Stimulated activated CD4-positive, alpha-beta T cell treated with anti-CD3 and anti-CD28 coated beads, Interleukin-15, amount 100 ng/mL, for 48 hours (primary cell): ENCODE measurements around the gene VPS18.

Experiments
- DNase-seq, 2 donors: peaks; one replicate each; pipeline ENCODE4 v3.0.0-alpha.2; 2020; ENCODE audit warnings: low read depth in 2 of 2

VPS18 gene

DNA sequence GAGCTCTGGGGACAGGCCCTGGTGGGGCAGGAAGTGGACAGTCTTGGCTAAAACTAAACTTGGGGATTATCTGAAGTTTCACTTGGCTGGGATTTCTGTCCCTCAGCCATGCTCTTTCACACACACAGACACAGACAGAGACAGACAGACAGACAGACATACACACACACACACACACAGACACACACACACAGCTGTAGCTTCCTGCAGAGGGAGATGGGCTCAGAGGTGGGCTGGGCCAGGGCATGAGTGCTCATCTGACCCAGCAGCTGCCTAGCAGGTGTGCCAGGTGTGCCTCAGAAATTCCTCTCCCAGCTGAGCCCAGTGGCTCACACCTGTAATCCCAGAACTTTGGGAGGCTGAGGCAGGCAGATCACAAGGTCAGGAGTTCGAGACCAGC, 23.5 kb upstream of the VPS18 start:
- DNase-seq = no peak

DNA sequence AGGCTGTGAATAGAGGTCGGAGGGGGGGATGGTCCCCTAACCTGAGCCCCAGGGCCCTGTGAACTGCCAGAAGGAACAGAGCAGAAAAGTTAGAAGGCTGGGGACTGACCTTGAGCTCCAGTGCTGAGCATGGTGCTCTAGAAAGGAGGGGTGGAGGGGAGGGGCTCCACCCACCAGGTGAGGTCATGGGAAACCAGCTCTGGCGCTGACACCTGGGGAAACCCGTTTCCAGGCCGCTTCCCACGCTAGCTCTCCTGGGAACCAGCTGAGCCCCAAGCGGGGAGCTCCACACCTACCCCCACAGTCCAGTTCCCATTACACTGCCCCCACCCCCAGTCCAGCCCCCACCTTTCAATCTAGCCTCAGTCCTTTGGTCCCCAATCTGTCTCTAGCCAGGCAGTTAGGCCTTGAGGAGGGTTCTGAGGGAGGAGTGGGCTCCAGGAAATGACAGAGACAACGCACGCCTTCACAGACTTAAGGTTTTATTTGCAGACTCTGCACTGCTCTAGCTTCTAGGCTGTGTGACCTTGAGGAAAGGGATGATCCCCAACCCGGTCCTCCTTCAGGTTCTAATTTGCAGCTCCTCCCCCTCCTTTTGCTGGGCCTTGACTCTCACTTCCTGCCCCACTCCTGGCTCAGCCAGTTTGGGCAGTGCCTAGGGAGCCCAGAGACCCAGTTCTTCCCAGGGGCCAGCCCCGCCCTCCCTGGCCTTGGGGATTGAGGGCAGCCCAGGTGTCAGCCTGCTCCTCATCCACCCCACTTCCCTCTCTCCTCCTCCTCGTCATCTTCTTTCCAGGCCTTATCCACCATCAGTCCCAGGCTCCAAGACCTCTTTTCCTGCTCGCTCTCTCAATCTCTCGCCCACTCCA, 22.3 kb upstream of the VPS18 start:
- DNase-seq = peak in 1 of 2 donors; percentile 25

DNA sequence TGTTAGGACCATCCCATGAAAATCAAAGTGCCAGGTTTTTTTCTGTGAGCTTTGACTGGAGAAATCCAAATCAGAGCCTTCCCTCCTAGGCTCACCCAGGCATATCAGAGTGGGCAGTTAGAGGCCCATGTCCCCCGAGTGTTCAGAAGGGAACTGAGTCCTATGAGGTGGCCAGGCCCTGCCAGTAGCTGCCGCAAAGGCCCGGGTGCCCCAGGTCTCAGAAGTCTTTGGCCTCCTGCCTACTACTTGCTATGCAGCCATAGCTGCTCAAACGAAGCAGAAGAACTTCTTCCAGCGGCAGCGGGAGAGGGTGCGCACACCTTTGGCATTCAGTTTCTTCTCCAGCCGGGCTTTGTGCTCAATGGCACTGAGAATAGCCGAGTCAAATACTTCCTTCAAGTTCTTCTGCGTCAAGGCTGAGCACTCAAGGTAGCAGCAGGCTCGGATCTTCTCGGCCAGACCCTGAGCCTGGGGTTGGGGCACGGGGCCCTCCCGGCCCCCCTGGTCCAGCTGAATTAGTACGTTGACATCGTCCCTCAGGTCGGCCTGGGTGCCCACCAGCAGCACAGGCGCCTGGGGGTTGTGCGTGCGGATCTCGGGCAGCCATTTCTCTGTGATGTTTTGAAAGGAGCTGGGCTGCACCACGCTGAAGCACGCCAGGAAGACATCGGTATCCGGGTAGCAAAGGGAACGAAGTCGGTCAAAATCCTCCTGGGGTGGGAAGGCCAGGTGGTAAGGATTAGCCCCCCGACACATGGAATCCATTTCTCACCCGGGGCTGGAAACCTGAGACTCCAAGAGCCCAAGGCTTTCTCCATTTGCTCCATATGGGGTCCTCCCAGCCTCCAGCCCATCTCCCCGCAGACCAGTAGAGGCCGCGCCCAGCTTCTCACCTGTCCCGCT, 21.2 kb upstream of the VPS18 start:
- DNase-seq = no peak

DNA sequence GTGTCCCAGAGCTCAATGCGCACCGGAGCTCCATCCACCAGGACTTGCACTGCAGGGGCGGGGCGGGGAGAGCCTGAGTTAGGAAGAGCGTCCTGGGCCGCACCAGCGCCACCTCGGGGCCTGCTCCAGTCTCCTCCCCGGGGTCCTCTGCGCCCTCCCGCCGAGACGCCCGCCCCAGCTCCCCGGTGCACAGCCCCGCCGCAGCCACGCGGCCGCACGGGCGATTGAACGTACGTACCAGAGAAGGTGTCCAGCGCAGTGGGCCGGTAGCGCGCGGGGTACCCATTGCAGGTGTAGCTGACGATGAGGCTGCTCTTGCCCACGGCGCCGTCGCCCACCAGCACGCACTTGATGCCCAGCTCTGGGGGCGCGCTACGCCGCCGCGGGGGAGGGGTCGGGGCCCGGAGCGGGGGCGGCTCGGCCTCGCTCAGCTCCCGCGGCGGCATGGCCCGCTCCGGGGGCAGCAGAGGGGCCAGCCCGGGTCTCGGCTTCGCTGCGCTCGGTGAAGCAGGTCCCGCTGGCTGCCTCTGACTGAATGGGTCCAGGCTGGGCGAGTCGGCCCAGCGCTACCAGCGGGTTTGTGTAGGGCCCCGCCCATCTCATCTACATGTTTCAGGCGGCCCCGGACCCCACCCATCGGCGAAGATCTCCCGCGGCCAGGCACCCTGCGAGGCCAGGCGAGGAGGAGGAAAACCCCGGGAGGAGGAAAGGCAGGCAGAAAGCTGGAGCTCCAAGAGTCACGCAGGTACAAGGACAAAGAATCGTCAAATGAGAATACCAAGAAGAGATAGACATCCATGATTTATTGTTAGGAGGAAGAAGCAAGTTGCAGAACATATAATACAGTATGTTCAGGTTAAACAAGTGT, 20.3 kb upstream of the VPS18 start, which contains the start of gene RHOV:
Gene RHOV (minus strand): TSS at position 541 of the 868 bp plus-strand sequence. CDS start 95 bp downstream, at position 446.
- peak; percentile 30 to 38 for DNase-seq

DNA sequence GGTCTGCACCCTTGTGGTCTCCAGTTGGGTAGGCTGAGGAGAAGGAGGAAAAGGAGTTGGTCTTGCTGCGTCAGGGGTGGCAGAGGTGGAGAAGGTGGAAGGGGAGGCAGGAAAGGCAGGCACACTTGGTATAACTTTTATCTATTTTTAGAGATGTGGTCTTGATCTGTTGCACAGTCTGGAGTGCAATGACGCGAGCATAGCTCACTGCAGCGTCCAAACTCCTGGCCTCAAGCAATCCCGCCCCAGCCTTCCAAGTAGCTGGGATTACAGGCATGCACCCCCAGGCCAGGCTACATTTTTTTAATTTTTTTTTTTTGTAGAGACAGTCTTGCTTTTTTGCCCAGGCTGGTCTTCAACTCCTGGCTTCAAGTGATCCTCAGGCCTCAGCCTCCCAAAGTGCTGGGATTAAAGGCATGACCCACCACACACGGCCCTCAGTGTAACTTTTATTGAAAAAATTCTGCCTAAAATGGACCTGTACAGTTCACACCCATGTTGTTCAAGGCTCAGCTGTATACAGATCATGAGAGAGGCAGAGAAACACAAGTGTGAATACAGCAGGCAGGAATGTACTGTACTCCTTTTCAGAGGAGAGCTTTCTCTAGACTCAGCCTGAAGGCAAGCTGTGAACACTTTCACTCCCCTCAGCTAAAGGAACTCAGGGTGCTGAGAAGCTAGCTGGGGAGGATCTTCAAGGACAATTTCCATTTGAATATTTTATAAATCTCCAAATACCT, 18.1 kb upstream of the VPS18 start:
- DNase-seq = no peak

DNA sequence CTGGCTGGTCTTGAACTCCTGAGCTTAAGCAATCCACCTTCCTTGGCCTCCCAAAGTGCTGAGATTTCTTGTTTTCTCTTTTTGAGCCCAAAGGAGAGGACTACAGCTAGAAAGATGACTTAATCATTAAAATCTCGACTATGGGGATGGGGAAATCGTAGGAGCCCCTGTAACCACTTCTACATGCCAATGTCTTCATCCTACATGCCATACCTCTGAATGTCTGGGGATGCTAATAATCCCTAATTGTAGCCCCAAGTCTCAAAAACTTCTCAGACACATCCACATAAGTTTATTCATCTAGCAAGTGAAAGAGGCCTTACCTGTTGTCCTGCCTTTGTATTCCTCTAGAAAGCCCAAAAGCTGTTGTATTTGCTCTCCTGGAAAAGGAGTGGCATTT, 16.6 kb upstream of the VPS18 start:
- no peak for DNase-seq

DNA sequence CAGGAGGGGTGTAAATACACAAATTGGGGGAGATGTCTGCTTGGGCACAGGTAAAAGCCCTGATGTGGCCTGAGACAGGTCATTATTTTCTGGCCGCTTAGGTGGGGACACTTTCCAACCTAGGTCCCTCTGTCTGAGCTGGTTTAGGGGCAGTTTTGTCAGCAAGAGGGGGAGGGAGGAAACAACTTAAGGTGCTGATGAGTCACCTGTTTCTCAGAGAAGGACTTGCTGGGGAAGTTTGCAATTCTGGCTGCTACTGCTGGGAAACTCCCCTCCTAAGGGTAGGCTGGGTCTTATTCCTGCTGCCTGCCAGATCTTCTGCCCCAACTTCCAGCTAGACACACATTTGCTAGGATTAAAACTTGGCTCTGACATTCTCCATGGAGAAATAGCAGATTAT, 15.5 kb upstream of the VPS18 start:
- DNase-seq = no peak

DNA sequence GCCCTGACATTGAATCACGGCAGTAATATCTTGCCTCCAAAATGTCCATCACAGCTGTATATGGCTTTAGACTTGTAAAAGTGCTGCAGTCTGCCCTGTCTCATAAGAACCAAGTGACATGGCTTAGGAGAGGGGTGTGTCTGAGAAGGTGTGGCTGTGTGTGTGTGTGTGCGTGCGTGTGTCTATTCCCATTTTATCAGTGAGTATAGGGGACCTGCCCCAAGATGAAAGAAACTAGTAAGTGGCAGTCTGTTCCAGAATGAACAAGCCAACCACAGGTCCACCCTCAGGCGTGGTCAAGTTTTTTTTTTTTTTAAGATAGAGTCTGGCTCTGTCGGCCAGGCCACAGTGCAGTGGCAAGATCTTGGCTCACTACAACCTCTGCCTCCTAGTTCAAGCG, 14.6 kb upstream of the VPS18 start:
- no peak for DNase-seq

DNA sequence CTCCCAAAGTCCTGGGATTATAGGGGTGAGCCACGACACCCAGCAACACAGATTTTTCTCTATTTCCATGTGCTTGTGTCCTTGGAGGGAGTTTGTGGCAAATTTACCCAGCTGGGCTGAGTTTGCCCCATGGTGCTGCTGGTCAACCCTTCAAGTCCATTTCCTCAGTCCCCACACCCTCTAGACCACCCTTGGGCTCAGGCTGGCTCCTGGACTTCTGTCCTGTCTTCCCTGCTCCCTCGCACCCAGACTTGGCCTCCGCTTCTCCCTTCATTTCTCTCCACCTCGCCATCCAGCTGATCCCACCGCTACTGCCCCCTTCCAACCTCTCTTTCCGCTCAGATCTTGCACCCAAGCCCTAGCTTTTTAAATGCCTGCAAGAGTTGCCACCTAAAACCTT, 12.9 kb upstream of the VPS18 start:
- DNase-seq = no peak

DNA sequence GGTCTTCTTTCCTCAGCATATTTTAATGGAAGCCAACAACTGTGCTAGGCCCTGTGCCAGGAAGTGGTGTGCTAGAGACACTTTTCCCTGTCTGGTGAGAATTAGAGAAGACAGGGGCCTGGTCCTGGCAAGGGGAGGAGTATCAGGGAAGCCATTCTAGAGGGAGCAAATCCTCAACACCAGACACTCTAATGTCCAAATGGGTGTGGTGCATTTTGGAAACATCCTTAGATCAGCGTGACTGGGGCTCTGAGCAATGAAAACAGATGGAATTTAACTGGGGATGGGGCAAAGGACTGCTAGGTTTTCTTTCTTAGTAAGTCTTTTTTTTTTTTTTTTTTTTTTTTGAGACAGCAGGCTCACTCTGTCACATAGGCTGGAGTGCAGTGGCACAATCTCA, 7.7 kb upstream of the VPS18 start:
- DNase-seq = no peak

DNA sequence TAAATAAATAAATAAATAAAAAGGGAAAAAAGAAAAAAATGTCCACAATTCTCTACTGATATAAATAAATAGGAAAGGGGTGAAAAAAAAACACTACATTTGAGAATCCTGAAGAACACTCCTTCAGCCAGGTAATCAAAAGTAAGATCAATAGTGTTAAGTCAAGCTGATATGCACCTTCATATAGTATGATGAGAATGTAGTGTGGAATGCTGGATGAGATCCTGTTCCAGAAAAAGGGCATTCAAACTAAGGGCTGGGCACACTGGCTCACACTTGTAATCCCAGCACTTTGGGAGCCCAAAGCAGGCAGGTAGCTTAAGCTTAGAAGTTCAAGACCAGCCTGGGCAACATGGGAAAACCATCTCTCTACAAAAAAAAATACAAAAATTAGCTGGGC, 5.1 kb upstream of the VPS18 start:
- DNase-seq = no peak

DNA sequence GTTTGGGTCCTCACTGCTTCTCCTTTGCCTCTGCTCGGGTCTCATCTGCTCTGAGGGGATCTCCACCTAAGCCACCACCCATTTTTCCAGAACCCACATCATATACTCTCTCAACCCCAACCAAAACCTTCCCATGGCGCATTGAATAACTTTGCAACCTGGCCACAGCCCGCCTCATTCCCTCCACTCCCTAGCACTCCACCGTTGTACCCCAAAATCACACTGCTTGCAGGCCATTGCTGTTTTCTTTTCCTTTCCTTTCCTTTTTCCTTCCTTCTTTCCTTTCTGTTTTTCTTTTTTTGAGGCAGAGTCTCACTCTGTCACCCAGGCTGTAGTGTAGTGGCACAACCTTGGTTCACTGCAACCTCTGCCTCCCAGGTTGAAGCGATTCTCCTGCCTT, 3.1 kb upstream of the VPS18 start:
- no peak for DNase-seq

DNA sequence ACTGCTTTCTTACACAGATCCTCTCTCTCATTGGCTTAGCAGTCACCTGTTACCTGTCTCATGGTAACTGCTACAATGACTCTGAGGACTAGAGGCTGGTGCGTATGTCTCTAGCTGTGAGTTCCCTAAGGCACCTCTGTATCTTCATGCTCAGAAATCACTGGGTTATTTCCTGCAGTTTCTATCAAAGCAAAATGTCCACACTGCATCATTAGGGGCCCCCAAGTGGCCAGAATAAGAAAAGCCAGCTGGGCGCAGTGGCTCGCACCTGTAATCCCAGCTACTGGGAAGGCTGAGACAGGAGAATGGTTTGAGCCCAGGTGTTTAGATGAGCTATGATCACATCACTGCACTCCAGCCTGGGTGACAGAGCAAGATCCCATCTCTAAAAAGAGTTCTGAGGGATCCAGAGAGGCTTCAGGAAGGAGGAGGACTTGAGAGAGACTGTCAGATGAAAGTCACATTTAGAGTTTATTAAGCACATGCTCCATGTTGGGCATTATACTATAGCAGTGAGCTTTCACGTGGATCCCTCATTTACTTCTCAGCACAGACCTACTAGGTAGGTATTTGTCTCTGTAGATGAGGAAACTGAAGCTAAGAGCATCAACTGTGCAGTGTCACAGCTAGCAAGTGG, 2.3 kb upstream of the VPS18 start:
- no peak for DNase-seq

DNA sequence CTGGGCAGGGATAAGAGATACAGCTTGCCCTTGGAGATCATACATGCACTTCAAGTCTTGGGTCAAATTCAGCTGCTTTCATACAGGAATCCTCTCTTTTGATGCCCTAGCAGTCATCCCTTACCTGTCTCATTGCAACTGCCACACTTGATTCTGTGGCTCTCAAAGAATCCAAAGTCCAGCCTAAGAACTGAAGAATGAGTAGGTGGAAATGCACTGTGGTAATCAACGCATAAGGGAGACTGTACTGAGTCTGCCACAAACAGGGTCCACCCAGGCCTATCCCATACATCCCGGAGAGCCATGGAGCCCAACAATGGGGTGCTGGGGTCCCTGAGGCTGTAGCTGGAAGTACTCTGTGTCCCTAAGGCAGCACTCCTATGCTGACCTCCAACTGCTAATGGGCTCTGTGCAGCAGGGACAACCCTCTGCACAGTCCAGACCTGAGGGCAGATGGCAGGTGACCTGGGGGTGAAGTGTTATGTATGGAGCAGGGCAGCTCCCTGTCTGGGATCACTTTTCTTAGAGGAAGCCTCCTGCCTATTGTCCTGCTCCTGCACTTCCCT, 1.7 kb upstream of the VPS18 start:
- no peak for DNase-seq

DNA sequence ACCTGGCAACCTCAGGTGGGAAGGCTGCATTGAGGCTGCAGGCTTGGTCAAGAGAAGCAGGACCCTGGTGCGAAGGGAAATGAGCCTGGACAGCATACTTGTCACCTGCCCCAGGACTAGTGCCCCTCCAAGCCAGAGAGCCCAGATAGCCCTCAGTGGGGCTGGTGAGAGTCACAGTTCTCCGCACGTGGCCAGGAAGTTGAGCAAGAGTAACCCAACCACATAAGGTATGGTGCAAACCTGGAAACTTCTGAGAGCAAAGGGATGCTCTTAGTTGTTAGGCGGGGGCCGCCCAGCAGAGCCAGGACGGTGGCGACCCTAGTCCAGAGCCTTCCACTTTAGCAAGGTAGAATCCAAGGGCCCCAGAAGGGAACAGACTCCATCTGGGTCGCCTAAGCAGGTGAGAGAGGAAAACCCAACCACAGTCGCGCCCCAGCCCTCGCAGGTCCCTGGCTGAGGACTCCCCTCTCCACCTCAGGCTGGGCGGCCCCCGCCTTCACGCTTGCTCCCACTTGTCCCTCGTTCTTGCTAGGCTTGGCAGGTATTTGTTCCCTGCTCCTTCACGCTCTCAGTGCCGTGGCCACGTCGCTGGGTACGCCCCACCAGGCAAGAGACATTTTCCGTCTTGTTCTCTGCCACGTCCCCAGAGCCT, 1.1 kb upstream of the VPS18 start:
- DNase-seq = no peak

DNA sequence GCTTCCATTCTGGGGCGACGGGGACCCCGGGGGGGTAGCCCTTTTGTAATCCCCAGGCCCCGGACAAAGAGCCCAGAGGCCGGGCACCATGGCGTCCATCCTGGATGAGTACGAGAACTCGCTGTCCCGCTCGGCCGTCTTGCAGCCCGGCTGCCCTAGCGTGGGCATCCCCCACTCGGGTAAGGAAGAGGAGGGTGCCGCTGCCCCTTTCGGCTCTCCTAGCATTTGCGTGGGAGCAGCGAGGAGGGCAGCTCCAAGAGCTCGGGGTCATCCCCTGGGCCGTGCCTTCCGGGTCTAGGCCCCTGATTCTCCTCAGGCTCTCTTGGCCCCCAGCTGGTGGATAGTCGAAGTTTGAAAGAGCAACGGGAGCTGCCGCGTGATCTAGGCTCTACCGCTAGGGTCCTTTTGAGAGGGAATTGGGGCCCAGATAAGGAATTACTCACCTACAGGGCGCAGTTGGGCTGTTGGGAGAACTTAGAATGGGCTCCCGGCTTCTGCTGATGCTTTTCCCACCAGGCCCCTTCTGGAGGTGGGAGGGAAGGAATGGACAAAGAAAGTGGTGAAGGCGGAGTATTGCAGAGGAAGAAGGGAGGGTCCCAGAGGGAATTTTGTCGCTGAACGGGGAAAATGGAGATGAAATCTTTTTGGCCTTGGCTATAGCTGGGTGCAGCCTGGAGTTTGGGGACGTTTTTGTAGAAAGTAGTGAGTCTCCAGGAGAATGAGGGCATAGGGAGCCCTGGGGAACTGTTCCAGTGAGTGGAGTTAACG, 615 bp downstream of the VPS18 start:
- DNase-seq = no peak

DNA sequence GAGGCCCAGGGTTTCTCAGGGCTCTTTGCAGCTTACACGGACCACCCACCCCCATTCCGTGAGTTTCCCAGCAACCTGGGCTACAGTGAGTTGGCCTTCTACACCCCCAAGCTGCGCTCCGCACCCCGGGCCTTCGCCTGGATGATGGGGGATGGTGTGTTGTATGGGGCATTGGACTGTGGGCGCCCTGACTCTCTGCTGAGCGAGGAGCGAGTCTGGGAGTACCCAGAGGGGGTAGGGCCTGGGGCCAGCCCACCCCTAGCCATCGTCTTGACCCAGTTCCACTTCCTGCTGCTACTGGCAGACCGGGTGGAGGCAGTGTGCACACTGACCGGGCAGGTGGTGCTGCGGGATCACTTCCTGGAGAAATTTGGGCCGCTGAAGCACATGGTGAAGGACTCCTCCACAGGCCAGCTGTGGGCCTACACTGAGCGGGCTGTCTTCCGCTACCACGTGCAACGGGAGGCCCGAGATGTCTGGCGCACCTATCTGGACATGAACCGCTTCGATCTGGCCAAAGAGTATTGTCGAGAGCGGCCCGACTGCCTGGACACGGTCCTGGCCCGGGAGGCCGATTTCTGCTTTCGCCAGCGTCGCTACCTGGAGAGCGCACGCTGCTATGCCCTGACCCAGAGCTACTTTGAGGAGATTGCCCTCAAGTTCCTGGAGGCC, 5.4 kb downstream of the VPS18 start:
- DNase-seq = no peak

DNA sequence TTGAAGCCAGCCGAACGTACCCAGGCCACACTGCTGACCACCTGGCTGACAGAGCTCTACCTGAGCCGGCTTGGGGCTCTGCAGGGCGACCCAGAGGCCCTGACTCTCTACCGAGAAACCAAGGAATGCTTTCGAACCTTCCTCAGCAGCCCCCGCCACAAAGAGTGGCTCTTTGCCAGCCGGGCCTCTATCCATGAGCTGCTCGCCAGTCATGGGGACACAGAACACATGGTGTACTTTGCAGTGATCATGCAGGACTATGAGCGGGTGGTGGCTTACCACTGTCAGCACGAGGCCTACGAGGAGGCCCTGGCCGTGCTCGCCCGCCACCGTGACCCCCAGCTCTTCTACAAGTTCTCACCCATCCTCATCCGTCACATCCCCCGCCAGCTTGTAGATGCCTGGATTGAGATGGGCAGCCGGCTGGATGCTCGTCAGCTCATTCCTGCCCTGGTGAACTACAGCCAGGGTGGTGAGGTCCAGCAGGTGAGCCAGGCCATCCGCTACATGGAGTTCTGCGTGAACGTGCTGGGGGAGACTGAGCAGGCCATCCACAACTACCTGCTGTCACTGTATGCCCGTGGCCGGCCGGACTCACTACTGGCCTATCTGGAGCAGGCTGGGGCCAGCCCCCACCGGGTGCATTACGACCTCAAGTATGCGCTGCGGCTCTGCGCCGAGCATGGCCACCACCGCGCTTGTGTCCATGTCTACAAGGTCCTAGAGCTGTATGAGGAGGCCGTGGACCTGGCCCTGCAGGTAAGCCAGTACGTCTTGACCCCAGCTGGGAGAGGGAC, 6.2 kb downstream of the VPS18 start:
- DNase-seq = no peak
